DMS79 (cell line): ENCODE results near the gene KCNA2.

ENCODE experiments used
- DNase-seq: peaks from one replicate; lab custom pipeline; 2025; lab: John Stamatoyannopoulos, UW

The KCNA2 gene

GRCh38 chr1:110566836-110567235, 39.3 kb downstream of the KCNA2 start:
- no peak for DNase-seq

DNA sequence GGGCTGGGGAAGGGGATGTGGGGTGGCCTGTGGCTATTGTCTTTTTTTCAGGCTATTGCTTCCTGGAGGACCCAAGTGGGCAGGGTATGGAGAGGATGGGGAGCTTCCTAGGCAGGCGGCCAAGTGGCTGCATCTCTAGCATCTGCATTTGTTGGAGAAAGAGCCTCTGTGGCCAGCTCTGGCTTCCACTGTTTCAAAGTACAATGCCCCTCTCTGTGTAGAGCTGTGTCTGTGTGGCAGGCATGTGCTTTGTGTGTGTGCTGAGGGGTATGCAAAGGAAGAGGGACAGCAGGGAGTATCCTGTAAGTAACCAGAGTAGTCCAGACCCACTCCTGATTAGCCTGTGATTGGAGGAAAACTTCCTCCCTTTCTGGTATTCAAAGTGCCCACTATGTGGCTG, 40.6 kb downstream of the KCNA2 start:
- no peak for DNase-seq

DNA sequence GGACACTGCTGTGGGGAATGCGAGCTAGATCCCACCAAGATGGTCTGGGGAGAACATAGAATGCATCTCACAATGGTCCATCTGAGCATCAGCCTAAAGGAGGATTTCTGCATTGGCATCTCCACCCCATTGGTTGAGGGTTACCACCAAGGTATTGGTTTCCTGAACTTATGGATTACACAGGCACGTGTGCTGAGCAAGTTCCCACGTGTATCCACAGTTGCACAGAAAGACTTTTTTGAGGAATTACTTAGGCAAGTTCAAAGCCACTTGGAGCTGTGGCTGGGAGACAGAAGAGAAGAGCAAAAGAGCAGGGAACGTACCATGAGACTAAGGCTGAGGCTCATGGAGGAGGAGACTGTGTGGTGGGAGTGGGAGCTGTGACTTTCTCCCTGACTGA, 43.1 kb downstream of the KCNA2 start:
- DNase-seq = no peak

DNA sequence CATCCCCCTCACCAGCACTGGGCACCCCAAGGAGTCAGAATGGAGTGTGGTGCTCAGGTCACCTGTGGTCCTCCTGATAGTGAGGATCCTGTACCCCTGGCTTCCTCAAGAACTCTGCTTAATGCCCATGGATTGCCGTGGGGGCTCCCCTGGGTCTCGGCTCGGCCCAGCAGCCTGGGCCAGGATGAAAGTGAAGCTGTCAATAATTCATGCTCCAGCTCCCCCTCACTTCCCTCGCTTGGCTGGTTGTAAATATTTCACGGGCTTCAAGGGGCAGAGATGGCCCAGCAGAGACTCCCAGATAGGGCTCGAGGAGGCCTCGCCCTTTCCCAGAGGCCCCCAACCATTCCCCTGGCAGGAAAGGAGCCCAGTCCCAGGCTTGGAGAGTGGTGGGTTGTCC, 44.6 kb downstream of the KCNA2 start:
- DNase-seq = no peak

- DNase-seq = no peak
Observed at GRCh38 chr1:110559157-110559556, 47.0 kb downstream of the KCNA2 start.

GRCh38 chr1:110557481-110557880, 48.7 kb downstream of the KCNA2 start:
- no peak for DNase-seq

DNA sequence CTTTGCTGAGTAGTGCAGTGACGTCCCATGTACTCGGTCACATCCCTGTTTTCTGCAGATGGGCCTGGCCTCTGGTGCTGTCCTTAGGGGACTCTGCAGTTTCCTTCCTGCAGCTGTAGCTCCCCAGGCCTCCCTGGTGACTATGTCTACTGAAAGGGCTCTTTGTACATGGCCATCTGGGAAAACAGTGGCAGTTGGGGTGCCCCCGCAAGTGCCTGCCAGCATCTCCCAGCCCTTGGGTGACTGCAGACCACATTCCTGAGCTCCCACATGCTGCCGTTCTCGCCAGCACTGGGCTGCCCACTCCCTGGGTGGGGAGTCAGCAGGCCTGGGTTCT, 49.7 kb downstream of the KCNA2 start:
- DNase-seq = no peak

GRCh38 chr1:110555807-110556470, 50.2 kb downstream of the KCNA2 start:
- DNase-seq = no peak

DNA sequence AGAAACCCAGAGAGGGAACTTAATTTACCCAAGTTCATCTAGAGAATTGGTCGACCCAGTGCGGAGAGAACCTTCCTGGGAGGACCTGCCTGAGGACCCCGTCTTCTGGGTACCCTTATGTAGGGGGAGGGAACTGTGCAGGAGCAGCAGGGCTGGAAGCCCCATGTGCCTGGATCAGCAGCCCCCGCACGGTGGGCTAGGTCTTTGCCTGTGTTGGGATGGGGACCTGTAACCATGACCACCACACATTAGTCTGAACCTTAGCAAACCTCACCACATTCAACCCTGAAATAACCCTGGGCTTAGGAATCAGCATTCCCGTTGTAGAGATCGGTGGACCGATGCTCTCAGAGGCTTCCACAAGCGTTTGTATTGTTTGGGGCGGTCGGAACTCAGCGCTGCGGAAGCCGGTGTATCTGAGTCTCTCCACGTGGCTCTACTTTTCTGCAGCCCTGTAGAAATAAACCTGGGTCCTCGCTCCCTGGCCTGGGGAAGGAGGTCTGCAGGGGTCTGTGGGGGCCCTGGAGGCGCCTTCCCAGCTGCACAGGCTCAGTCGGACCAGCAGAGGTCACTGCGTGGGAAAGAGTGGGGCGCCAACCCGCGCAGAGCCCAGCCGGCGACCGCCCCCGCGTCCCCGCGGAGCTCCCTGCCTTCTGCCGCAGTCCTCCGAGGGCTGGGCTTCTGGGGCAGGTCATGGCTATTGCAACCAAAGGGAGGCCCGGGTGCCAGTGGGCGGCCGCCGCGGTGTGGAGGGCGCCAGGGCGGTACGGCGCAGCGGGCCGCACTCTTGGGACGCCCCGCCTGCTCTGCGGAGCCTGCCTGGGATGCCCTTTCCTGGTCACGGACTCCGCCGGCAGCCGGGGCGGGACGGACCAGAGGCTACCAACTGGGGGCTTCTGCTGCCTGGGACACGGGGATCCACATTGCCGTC, 51.0 kb downstream of the KCNA2 start:
- peak; percentile 2 for DNase-seq

DNA sequence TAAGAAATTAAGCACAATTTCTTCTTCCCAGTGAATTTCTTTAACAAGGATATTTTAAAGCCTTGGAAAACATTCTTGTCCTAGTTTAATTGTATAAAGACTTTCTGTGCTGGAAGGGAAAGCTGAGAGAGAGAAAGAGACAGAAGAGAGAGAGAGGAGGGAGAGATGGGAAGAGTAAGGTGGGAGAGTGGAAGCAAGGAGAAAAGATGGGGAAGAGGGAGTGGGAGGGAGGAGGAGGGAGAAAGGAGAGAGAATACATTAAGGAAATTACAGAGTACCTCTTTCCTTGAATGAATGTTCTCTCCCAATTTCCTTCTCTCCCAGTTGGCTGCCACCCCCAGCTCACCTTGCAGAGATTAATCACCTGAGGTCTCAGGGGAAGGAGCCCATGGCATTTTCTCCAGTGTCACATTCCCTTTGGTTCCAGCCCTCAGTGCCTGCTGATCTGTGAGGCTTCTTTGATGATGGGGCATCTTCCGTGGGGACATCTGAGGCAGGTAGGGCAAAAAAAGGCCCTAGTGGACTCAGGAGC, 54.8 kb downstream of the KCNA2 start:
- DNase-seq = no peak

- no peak for DNase-seq
Observed at GRCh38 chr1:110549831-110550230, 56.3 kb downstream of the KCNA2 start.

DNA sequence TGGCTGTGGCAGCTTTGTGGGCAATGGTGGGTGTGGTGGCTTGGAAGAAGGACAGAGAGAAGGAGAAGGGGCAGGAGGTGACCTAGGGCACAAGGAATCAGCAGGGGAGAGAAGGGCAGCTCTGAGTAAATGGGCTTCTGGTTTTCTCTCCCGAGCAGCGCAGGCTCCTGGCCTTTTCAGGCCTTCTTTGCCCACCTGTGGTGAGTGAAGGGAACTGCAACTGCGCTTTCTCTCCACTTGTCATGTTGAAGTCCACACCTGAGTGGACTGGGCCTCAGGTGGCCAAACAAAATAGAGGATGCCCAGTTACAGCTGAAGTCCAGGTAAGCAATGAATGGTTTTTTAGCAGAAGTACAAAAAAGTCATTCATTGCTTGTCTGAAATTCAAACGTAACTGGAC, 57.8 kb downstream of the KCNA2 start:
- DNase-seq = no peak

- no peak for DNase-seq
Observed at GRCh38 chr1:110547017-110547416, 59.1 kb downstream of the KCNA2 start.

GRCh38 chr1:110545492-110545891, 60.7 kb downstream of the KCNA2 start:
- no peak for DNase-seq

DNA sequence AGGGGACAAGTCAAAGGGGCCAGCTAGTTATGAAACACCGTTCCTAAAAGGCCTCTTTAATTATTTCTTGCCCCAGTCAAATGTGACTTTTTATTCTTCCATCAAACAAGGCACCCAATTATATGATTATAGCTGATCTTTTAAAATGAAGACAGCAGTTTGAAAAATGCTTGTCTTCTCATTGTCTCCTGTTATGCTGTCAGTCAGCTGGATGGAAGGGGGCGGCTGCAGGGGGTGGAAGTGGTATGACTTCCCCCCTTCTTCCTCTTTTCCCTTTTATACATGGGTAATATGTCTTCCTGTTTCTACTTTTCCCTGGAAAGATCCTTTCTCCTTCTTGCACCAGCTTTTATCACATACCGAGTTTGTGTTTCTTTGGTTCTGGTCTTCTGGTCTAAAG, 61.4 kb downstream of the KCNA2 start:
- DNase-seq = no peak
